ENCODE data around the gene TEAD4. TPM values are rescaled to one million over a fixed set of nuclear protein-coding genes. Genes with fewer than 3 reads are reported as not detected.

The TEAD4 gene
- total RNA-seq, 2 experiments from 2014 or later = not detected

GRCh38 chr12:3084742-3085141 lies 125.5 kb downstream of the TEAD4 start:
- no peak overlapping the region for H3K4me3 Mint-ChIP-seq
- no peak for DNase-seq
- H3K27ac Mint-ChIP-seq = no peak overlapping the region
- peaks cover 3% of the 10 kb centered on the region for H3K27me3 Mint-ChIP-seq
- no peaks in the 10 kb centered on the region for H3K9me3 Mint-ChIP-seq
- POLR2A ChIA-PET = no interaction called here
- H3K4me1 Mint-ChIP-seq = no peaks in the 10 kb centered on the region
- H3K36me3 Mint-ChIP-seq = no peaks in the 10 kb centered on the region
- no peak for ATAC-seq (ENCODE audit: low read depth)

GRCh38 chr12:3085341-3086139 lies 126.3 kb downstream of the TEAD4 start:
- POLR2A ChIA-PET = no interaction called here
- Mint-ChIP-seq H3K27me3 (no peaks in the 10 kb centered on the region), H3K36me3 (no peaks in the 10 kb centered on the region), H3K27ac (no peak overlapping the region), H3K4me1 (no peaks in the 10 kb centered on the region), H3K4me3 (no peak overlapping the region), H3K9me3 (no peaks in the 10 kb centered on the region)
- ATAC-seq (ENCODE audit: low read depth) = no peak
- DNase-seq = no peak

- H3K27me3 Mint-ChIP-seq = no peaks in the 10 kb centered on the region
- POLR2A ChIA-PET = no interaction called here
Observed at GRCh38 chr12:3086211-3086610, 127.0 kb downstream of the TEAD4 start.

GRCh38 chr12:3086729-3087323 lies 127.6 kb downstream of the TEAD4 start:
- Mint-ChIP-seq H3K27ac (no peak overlapping the region), H3K4me3 (no peak overlapping the region), H3K4me1 (no peaks in the 10 kb centered on the region), H3K36me3 (no peaks in the 10 kb centered on the region), H3K27me3 (no peaks in the 10 kb centered on the region), H3K9me3 (no peaks in the 10 kb centered on the region)
- no peak for DNase-seq
- ATAC-seq (ENCODE audit: low read depth) = no peak
- POLR2A ChIA-PET = interaction anchor here (0.8 kb wide), 1 partner anchor 188 kb away, joined by 4 read pairs; no protein-coding TSS in a partner anchor

More at GRCh38 chr12:3086211-3086610, 127.0 kb downstream of the TEAD4 start:
- Mint-ChIP-seq H3K9me3 (no peaks in the 10 kb centered on the region), H3K4me1 (no peaks in the 10 kb centered on the region), H3K36me3 (no peaks in the 10 kb centered on the region), H3K4me3 (no peak overlapping the region), H3K27ac (no peak overlapping the region)
- ATAC-seq (ENCODE audit: low read depth) (no peak), DNase-seq (no peak)

GRCh38 chr12:3087758-3088650 lies 128.8 kb downstream of the TEAD4 start:
- no peaks in the 10 kb centered on the region for H3K4me1 Mint-ChIP-seq
- H3K27ac Mint-ChIP-seq = no peak overlapping the region
- no peaks in the 10 kb centered on the region for H3K9me3 Mint-ChIP-seq
- H3K27me3 Mint-ChIP-seq = no peaks in the 10 kb centered on the region
- H3K4me3 Mint-ChIP-seq = no peak overlapping the region
- ATAC-seq (ENCODE audit: low read depth) (no peak), DNase-seq (no peak)
- no peaks in the 10 kb centered on the region for H3K36me3 Mint-ChIP-seq
- POLR2A ChIA-PET = interaction anchor here (0.5 to 0.8 kb wide), 2 partner anchors 9 to 187 kb away, joined by 3 to 4 read pairs; no protein-coding TSS in a partner anchor

GRCh38 chr12:3089588-3089987 lies 130.4 kb downstream of the TEAD4 start:
- Mint-ChIP-seq H3K4me3 (no peak overlapping the region), H3K27ac (no peak overlapping the region), H3K36me3 (no peaks in the 10 kb centered on the region), H3K27me3 (no peaks in the 10 kb centered on the region), H3K4me1 (no peaks in the 10 kb centered on the region), H3K9me3 (no peaks in the 10 kb centered on the region)
- ATAC-seq (ENCODE audit: low read depth) (no peak), DNase-seq (no peak)
- POLR2A ChIA-PET = no interaction called here

Other genes with a start within 250 kb of the TEAD4 start
- gene FKBP4, start 164.4 kb upstream of the TEAD4 start, total RNA-seq = 10 to 100 TPM; 62.3 to 67.7 TPM
- 10 to 100 TPM; 66.2 to 66.8 TPM for gene ITFG2, start 146.7 kb upstream of the TEAD4 start, total RNA-seq
- not detected for gene NRIP2, start 124.4 kb upstream of the TEAD4 start, total RNA-seq
- gene TEX52, start 102.4 kb upstream of the TEAD4 start, total RNA-seq = under 1 TPM in 1 of 2 experiments, not detected in 1; 0.34 TPM
- gene FOXM1, start 82.2 kb upstream of the TEAD4 start, total RNA-seq = 10 to 100 TPM; 73.9 to 86.9 TPM
- gene RHNO1, start 82.2 kb upstream of the TEAD4 start, total RNA-seq = 10 to 100 TPM; 50.3 to 53.8 TPM
- 1 to 10 TPM; 8.1 TPM for gene TULP3, start 68.5 kb upstream of the TEAD4 start, total RNA-seq
- under 1 TPM; 0.42 to 0.60 TPM for gene TSPAN9, start 118.0 kb downstream of the TEAD4 start, total RNA-seq

Data from activated naive CD8-positive, alpha-beta T cell treated with anti-CD3 and anti-CD28 coated beads, Interleukin-2, amount 10 ng/mL, durations not matched to agents 7 days and 5 days (primary cell).